Activated naive CD8-positive, alpha-beta T cell treated with anti-CD3 and anti-CD28 coated beads, Interleukin-2, amount 10 ng/mL, durations not matched to agents 7 days and 5 days (primary cell): ENCODE data around the gene CROCC. TPM values are rescaled to one million over a fixed set of nuclear protein-coding genes. Genes with fewer than 3 reads are reported as not detected.

ENCODE experiments used
- ATAC-seq: fragments of 150-1000 bp; cut with Tn5 transposase; one replicate; pipeline ENCODE4 v1.10.0; 2021; ENCODE audit warnings: low read depth, moderate library complexity
- POLR2A ChIA-PET: fragments of 350-600 bp; sonication (Branson Sonifier 250); formaldehyde crosslinking; loops from one replicate; lab custom pipeline; 2021; ENCODE audit warnings: antibody characterized with exemption; lab: Charles Lee
- DNase-seq: peaks from one replicate; pipeline ENCODE4 v3.0.0; 2021
- H3K27ac Mint-ChIP-seq: one replicate; pipeline ENCODE4 v1.8.0; 2022; ENCODE audit warnings: mild to moderate bottlenecking, mixed read lengths
- H3K27me3 Mint-ChIP-seq: one replicate; pipeline ENCODE4 v1.8.0; 2022; ENCODE audit warnings: mild to moderate bottlenecking, moderate library complexity, mixed read lengths
- H3K36me3 Mint-ChIP-seq: one replicate; pipeline ENCODE4 v1.8.0; 2021; ENCODE audit warnings: mild to moderate bottlenecking, mixed read lengths
- H3K4me1 Mint-ChIP-seq: one replicate; pipeline ENCODE4 v1.8.0; 2021; ENCODE audit warnings: mixed read lengths
- H3K4me3 Mint-ChIP-seq: one replicate; pipeline ENCODE4 v1.8.0; 2022; ENCODE audit warnings: mild to moderate bottlenecking, moderate library complexity, mixed read lengths
- H3K9me3 Mint-ChIP-seq: one replicate; pipeline ENCODE4 v1.8.0; 2021; ENCODE audit warnings: mixed read lengths
- total RNA-seq, 2 experiments: library from RNA; stranded (reverse); gene quantifications; one replicate each; pipeline ENCODE4 v1.2.3, GENCODE V29; 2021

The CROCC gene
- total RNA-seq, 2 experiments from 2014 or later: 63.0 to 69.8 TPM

DNA sequence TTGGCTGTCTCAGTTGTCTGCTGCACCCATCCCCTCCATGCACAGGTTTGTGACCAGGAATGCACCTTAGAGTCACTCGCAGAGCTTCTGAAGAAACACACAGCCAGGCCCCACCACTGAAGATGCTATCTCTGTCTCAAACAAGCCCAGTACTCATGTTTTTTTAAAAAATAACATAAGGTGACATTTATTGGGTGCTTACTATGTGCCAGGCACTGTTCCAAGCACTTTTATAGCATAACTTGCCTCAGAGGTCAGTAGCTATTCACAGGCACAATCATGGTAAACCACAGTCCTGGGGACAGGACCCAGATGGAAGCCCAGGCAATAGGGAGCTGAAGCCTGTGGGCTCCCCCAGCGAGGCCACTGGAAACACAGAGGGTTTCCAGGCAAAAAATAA is 98.8 kb downstream of the CROCC start:
- DNase-seq: no peak

DNA sequence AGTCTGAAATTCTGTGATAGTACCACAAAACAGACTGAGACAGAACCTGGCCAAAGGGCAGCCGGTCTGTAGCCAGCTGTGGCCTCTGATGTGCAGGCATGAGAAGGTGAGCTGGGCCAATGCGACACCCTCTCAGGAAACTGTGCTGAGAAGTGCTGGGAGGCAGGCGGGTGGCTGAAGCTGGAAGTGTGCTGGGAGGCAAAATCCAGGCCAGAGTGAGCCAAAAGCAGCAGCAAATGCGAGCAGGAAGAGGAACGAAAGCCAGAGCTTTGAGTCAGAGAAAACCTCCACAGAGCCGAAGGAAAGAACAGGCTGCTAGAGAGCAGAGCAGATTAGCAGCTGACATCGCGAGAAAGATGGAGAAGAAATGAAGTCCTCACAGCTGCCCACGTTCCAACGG is 100.2 kb downstream of the CROCC start:
- ATAC-seq (no peak), DNase-seq (no peak)
- no peak overlapping the region for H3K27ac Mint-ChIP-seq
- POLR2A ChIA-PET: interaction anchor here (0.9 kb wide), 1 partner anchor 18 kb away, joined by 4 read pairs; no protein-coding TSS in a partner anchor
- H3K27me3 Mint-ChIP-seq: no peaks in the 10 kb centered on the region
- peaks cover 13% of the 10 kb centered on the region for H3K4me1 Mint-ChIP-seq
- H3K9me3 Mint-ChIP-seq: no peaks in the 10 kb centered on the region
- peaks cover 22% of the 10 kb centered on the region for H3K36me3 Mint-ChIP-seq
- H3K4me3 Mint-ChIP-seq: no peak overlapping the region

More for the DNA sequence above, 98.8 kb downstream of the CROCC start:
- Mint-ChIP-seq H3K4me1 (peaks cover 13% of the 10 kb centered on the region), H3K27ac (no peak overlapping the region), H3K9me3 (no peaks in the 10 kb centered on the region), H3K4me3 (no peak overlapping the region), H3K27me3 (no peaks in the 10 kb centered on the region), H3K36me3 (peaks cover 22% of the 10 kb centered on the region)
- no peak for ATAC-seq
- POLR2A ChIA-PET: no interaction called here

Other genes with a start within 250 kb of the CROCC start
- 1,000 to 10,000 TPM; 3,257 to 3,430 TPM for gene RNU1-4, start 181.4 kb upstream of the CROCC start, total RNA-seq
- 1,000 to 10,000 TPM; 3,257 to 3,430 TPM for gene RNU1-2, start 26.0 kb upstream of the CROCC start, total RNA-seq
- gene MFAP2, start 58.7 kb downstream of the CROCC start, total RNA-seq: not detected
- 10 to 100 TPM; 45.1 to 45.3 TPM for gene ATP13A2, start 90.0 kb downstream of the CROCC start, total RNA-seq
- 10 to 100 TPM; 72.4 to 74.7 TPM for gene SDHB, start 132.1 kb downstream of the CROCC start, total RNA-seq
- under 1 TPM; 0.08 to 0.23 TPM for gene PADI2, start 197.5 kb downstream of the CROCC start, total RNA-seq